Neuronal stem cell (in vitro differentiated cells): ENCODE results near the gene IER5.

ENCODE experiments used
- DNase-seq: peaks from one replicate; pipeline ENCODE4 v3.0.0-alpha.2; 2013; ENCODE audit warnings: low spot score
- H2AFZ ChIP-seq: one replicate; pipeline ENCODE4 v1.6.1; 2013; ENCODE audit warnings: mild to moderate bottlenecking, low read length, inconsistent platforms
- H2AK5ac ChIP-seq: 2 replicates; pipeline ENCODE4 v1.6.1; 2013; ENCODE audit warnings: low read depth, mild to moderate bottlenecking, inconsistent platforms, low read length, moderate library complexity, mixed read lengths
- H2BK120ac ChIP-seq: 2 replicates; pipeline ENCODE4 v1.6.1; 2013; ENCODE audit warnings: low read depth, mild to moderate bottlenecking, inconsistent platforms, low read length, moderate library complexity, mixed read lengths
- H2BK12ac ChIP-seq: one replicate; pipeline ENCODE4 v1.6.1; 2013; ENCODE audit warnings: low read length, inconsistent platforms
- H2BK15ac ChIP-seq: 2 replicates; pipeline ENCODE4 v1.6.1; 2013; ENCODE audit warnings: mild to moderate bottlenecking, low read length, inconsistent platforms, mixed read lengths
- H2BK5ac ChIP-seq: one replicate; pipeline ENCODE4 v1.6.1; 2013; ENCODE audit warnings: inconsistent platforms, mild to moderate bottlenecking, low read length, moderate library complexity
- H3K14ac ChIP-seq: one replicate; pipeline ENCODE4 v1.6.1; 2013; ENCODE audit warnings: low read length, inconsistent platforms
- H3K18ac ChIP-seq: 2 replicates; pipeline ENCODE4 v1.6.1; 2013; ENCODE audit warnings: low read length, inconsistent platforms
- H3K23ac ChIP-seq: 2 replicates; pipeline ENCODE4 v1.6.1; 2013; ENCODE audit warnings: low read depth, mild to moderate bottlenecking, mixed read lengths, low read length, inconsistent platforms; ENCODE audit not compliant: poor library complexity
- H3K27ac ChIP-seq: replicated peaks from 3 replicates; pipeline ENCODE4 v1.5.1; 2013; ENCODE audit warnings: low read length, inconsistent platforms
- H3K27me3 ChIP-seq, 3 experiments: 2 replicates each; pipeline ENCODE4 v1.6.1; 2013; ENCODE audit warnings: low read length in 3 of 3, mild to moderate bottlenecking in 2 of 3, inconsistent platforms in 1 of 3, low read depth in 1 of 3, mixed read lengths in 1 of 3, moderate library complexity in 1 of 3; ENCODE audit not compliant: control insufficient read depth in 3 of 3, insufficient read depth in 3 of 3
- H3K36me3 ChIP-seq, 2 donors: replicated peaks in 1 of 2; 2 replicates each; pipeline ENCODE4 v1.6.1; 2013; ENCODE audit warnings: low read length in 2 of 2; ENCODE audit not compliant: control insufficient read depth in 2 of 2, insufficient read depth in 2 of 2
- H3K4ac ChIP-seq: 2 replicates; pipeline ENCODE4 v1.6.1; 2013; ENCODE audit warnings: inconsistent platforms, mild to moderate bottlenecking, low read length, moderate library complexity
- H3K4me1 ChIP-seq, 2 donors: 1 replicate in 1 of 2; 2 replicates in 1 of 2; pipeline ENCODE4 v1.6.1; 2013; ENCODE audit warnings: low read length in 2 of 2, low read depth in 1 of 2; ENCODE audit not compliant: control insufficient read depth in 2 of 2, insufficient read depth in 1 of 2
- H3K4me2 ChIP-seq: one replicate; pipeline ENCODE4 v1.6.1; 2013; ENCODE audit warnings: mild to moderate bottlenecking, low read length, inconsistent platforms; ENCODE audit not compliant: insufficient read depth, poor library complexity, severe bottlenecking
- H3K4me3 ChIP-seq, 2 donors: 2 replicates each; pipeline ENCODE4 v1.5.1; 2013; ENCODE audit warnings: low read length in 2 of 2, mild to moderate bottlenecking in 2 of 2, inconsistent platforms in 1 of 2, moderate library complexity in 1 of 2
- H3K79me1 ChIP-seq: one replicate; pipeline ENCODE4 v1.6.1; 2013; ENCODE audit warnings: low read depth, mild to moderate bottlenecking, inconsistent platforms, low read length, moderate library complexity
- H3K9ac ChIP-seq: one replicate; pipeline ENCODE4 v1.6.1; 2013; ENCODE audit warnings: mild to moderate bottlenecking, low read depth, low read length, inconsistent platforms; ENCODE audit not compliant: poor library complexity
- H3K9me3 ChIP-seq, 2 donors: replicated peaks in 1 of 2; 2 replicates each; pipeline versions ENCODE3 to v1.6.1; 2013; ENCODE audit warnings: low read length in 2 of 2, mild to moderate bottlenecking in 2 of 2, inconsistent platforms in 1 of 2, low read depth in 1 of 2, mixed read lengths in 1 of 2, moderate library complexity in 1 of 2; ENCODE audit not compliant: control insufficient read depth in 2 of 2, insufficient read depth in 1 of 2
- H4K8ac ChIP-seq: one replicate; pipeline ENCODE4 v1.6.1; 2013; ENCODE audit warnings: low read depth, mild to moderate bottlenecking, inconsistent platforms, low read length, moderate library complexity
- H4K91ac ChIP-seq: one replicate; pipeline ENCODE4 v1.6.1; 2013; ENCODE audit warnings: low read length, low read depth, mild to moderate bottlenecking, inconsistent platforms; ENCODE audit not compliant: poor library complexity
- WGBS, 2 donors: extraction: QIAGEN DNeasy Blood & Tissue Kit; methylation state at CpG; one replicate each; pipeline ENCODE4 v1.1.7; 2013; ENCODE audit warnings: missing lambda C conversion rate in 2 of 2, mixed read lengths in 1 of 2; ENCODE audit not compliant: insufficient read length in 2 of 2, insufficient replicate concordance in 1 of 2; ENCODE audit errors: extremely low coverage in 2 of 2; 5-methylcytosine and 5-hydroxymethylcytosine counted together

IER5 gene

DNA sequence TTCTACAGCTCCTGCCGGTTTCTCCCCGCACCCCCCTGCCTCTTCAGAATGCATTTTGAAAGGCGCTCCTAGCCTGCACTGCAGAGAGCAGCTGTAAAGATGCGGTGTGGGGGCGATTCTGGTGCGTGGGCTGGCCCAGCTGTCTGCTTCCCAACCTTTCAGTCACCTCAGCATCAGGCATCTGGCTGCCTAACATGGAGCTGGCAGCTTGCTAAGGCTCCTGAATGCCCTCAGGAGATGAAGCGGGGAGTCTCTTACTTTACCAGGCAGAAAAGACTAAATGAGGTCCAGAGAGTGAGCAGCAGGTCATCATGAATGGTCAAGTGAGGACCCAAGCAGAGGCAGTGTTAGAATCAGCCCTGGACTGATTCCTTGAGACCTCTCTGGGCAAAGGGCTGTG, 8.7 kb downstream of the IER5 start:
- Histone ChIP-seq H3K27me3 (no peaks in the 10 kb centered on the region), H3K4me3 (no peak overlapping the region), H2AFZ (no peak overlapping the region), H3K9ac (no peak overlapping the region), H3K4me2 (no peak overlapping the region), H2BK15ac (no peak overlapping the region), H2BK120ac (no peak overlapping the region), H2AK5ac (peak overlapping the region; percentile 30), H3K23ac (no peak overlapping the region), H3K4ac (no peak overlapping the region), H3K36me3 (peaks cover 0 to 7% of the 10 kb centered on the region in 2 donors), H4K8ac (no peak overlapping the region), H3K4me1 (peaks cover 44 to 52% of the 10 kb centered on the region in 2 donors), H2BK5ac (no peak overlapping the region), H4K91ac (no peak overlapping the region), H3K18ac (peak overlapping the region; percentile 49), H3K9me3 (no peaks in the 10 kb centered on the region), H3K27ac (no peak overlapping the region), H3K14ac (no peak overlapping the region), H3K79me1 (no peaks in the 10 kb centered on the region), H2BK12ac (no peak overlapping the region)
- no CpG with 5 or more reads among the region's 7 CpGs for WGBS, 2 donors
- DNase-seq: no peak

DNA sequence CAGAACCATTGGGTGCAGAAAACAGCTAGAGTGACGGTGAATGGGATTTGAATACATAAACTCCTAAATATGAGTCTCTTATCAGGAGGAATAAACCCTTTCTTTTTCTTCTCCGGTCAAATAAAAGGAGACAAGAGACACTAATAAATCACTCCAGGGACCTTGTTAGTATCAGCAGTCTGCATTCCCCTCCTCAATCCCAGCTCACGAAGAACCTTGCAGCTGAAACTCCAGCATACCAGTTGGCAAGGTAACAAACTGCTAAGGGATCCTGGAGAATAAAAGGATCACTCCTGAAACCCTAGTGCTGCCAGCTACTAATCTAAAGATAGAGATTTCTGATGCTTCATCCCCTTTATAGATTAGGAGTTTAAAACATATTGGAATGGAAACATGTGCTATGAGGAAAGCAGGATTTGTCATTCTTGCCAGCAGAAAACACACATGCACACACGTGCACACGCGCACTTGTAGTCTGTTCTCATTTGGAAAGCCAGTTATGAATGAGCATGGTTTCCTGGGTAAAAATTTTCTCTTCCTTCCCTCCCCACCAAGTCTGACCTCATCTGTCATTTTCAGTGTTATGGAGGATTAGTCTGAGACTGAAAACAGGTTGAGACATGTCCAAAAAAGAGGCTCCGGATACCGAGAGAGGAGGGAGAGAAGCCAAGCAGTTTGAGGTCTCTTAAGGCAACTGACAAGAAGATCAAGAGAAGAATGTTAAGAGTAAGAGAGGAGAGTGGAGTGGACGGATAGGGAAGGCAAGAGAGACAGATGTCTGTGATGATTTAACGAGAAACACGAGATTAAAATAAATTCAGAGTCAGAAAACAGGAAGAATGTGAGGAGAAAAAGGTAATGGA, 10.9 kb downstream of the IER5 start:
- H2BK15ac ChIP-seq: no peak overlapping the region
- H3K4me1 ChIP-seq: peaks cover 44 to 58% of the 10 kb centered on the region in 2 donors
- no peak overlapping the region for H2BK12ac ChIP-seq
- no peaks in the 10 kb centered on the region for H3K79me1 ChIP-seq
- H3K36me3 ChIP-seq: no peaks in the 10 kb centered on the region
- no peak overlapping the region for H3K9ac ChIP-seq
- no peak overlapping the region for H2BK120ac ChIP-seq
- H3K4me2 ChIP-seq: no peak overlapping the region
- H3K23ac ChIP-seq: no peak overlapping the region
- no peak overlapping the region for H2AK5ac ChIP-seq
- H3K18ac ChIP-seq: no peak overlapping the region
- no peak overlapping the region for H2BK5ac ChIP-seq
- no peaks in the 10 kb centered on the region for H3K9me3 ChIP-seq
- H4K91ac ChIP-seq: no peak overlapping the region
- no peak overlapping the region for H3K4ac ChIP-seq
- no peak overlapping the region for H3K4me3 ChIP-seq
- no peaks in the 10 kb centered on the region for H3K27me3 ChIP-seq
- WGBS, 2 donors: no CpG with 5 or more reads among the region's 11 CpGs
- H3K27ac ChIP-seq: no peak overlapping the region
- no peak for DNase-seq
- no peak overlapping the region for H4K8ac ChIP-seq
- H3K14ac ChIP-seq: no peak overlapping the region
- no peak overlapping the region for H2AFZ ChIP-seq

DNA sequence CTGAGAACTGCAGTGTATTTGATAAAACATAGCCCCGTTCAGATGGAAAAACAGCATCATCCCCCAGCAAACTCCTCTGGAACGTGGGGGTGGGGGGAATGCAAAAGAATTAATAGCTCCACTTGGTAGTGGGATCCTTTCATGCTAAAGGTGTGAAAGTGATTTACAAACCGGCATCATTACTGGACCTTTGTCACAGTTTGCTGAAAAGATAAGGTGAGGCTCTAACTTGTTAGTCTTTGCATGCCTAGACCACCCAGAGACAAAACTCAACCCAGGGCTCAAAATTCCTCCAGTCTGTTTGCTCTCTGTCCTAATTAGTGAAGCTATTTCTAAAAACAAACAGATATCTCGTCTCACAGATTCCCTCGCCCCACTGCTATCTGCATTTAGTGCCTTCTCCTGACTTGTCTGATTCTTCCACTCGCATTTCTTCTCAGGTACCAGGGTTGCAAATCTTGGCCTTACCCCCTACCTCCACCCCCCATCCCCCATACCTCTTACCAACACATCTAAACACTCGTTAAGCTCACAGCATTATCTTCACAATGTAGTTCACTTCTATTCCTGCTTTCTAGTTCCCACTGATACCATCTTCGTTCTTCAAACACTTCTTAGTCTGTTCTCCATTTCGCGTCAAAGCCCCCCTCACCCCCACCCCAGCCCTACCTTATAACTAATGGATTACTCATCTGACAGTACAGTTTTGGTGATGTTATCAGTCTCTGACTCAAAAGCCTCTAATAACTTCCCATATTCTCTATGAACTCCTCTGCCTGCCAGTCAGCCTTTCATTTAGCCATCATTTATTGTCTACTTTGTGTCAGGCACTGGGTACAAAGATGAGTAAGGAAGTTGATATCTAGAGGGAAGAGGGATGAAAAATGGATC, 11.8 kb downstream of the IER5 start:
- Histone ChIP-seq H3K27me3 (no peaks in the 10 kb centered on the region), H3K4me1 (peaks cover 43 to 52% of the 10 kb centered on the region in 2 donors)
- WGBS, 2 donors: no CpG with 5 or more reads among the region's 10 CpGs

DNA sequence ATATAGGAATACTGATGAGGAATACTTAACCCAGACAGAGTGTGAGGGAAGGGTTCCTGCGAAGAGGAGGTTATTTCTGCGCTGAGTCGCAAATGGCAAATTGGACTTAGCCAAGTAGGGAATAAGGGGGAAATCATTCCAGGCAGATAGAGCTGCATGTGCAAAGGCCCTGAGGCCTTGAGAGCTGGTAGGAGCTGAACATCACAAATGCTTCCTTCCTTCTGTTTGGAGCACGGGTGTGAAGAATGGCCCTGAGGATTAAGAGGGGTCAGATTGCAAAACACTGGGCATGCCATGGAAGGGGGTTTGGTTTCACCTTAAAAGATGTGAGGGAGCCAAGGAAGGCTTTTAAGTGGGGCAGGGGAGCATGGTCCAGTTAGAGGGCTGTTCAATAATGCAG, 12.4 kb downstream of the IER5 start:
- Histone ChIP-seq H3K9me3 (no peaks in the 10 kb centered on the region), H2BK12ac (no peak overlapping the region), H3K9ac (no peak overlapping the region), H3K4me2 (no peak overlapping the region), H2AK5ac (no peak overlapping the region), H3K4me3 (no peak overlapping the region), H3K27me3 (no peaks in the 10 kb centered on the region), H3K14ac (no peak overlapping the region), H3K4ac (no peak overlapping the region), H2BK15ac (no peak overlapping the region), H2BK5ac (no peak overlapping the region), H3K27ac (no peak overlapping the region), H3K36me3 (no peaks in the 10 kb centered on the region), H3K18ac (no peak overlapping the region), H3K79me1 (no peaks in the 10 kb centered on the region), H2BK120ac (no peak overlapping the region), H3K23ac (no peak overlapping the region), H3K4me1 (peaks cover 42 to 52% of the 10 kb centered on the region in 2 donors), H4K8ac (no peak overlapping the region), H4K91ac (no peak overlapping the region), H2AFZ (no peak overlapping the region)
- no CpG with 5 or more reads among the region's 4 CpGs for WGBS, 2 donors
- DNase-seq: no peak

More for the DNA sequence above, 11.8 kb downstream of the IER5 start:
- Histone ChIP-seq H3K36me3 (no peaks in the 10 kb centered on the region), H3K9me3 (no peaks in the 10 kb centered on the region), H2BK5ac (no peak overlapping the region), H3K14ac (no peak overlapping the region), H2BK15ac (no peak overlapping the region), H3K18ac (no peak overlapping the region), H3K4me2 (peak overlapping the region; percentile 21), H2BK120ac (no peak overlapping the region), H3K9ac (no peak overlapping the region), H4K8ac (no peak overlapping the region), H3K4ac (no peak overlapping the region), H3K79me1 (no peaks in the 10 kb centered on the region), H2AFZ (no peak overlapping the region), H2AK5ac (no peak overlapping the region), H3K27ac (no peak overlapping the region), H3K23ac (no peak overlapping the region), H3K4me3 (no peak overlapping the region), H4K91ac (no peak overlapping the region), H2BK12ac (no peak overlapping the region)
- no peak for DNase-seq
